HG03045 (cell line): ENCODE results near the gene ERV3-1.
"Not testable (repeated sequence)": the region's sequence is repeated elsewhere in the genome, so short reads cannot be mapped to it uniquely, and the experiment has no call there.

Experiments used
- ATAC-seq: cut with Tn5 transposase; IDR thresholded peaks from one replicate; pipeline ENCODE4 v1.9.1; 2021; ENCODE audit warnings: mild to moderate bottlenecking, moderate library complexity; ENCODE audit not compliant: unreplicated experiment

ERV3-1 gene

GRCh38 chr7:64944667-64945502 lies 61.6 kb downstream of the ERV3-1 start:
- ATAC-seq: not testable (repeated sequence)
